ENCODE measurements around the gene MARK4.
A peak's percentile ranks its signal among the peaks of the same experiment; 100 is the strongest.
"Not testable (repeated sequence)": the region's sequence is repeated elsewhere in the genome, so short reads cannot be mapped to it uniquely, and the experiment has no call there.

Gene MARK4

GRCh38 chr19:45305007-45305406 is 53.9 kb downstream of the MARK4 start:
- Mint-ChIP-seq H3K4me1 (no peaks in the 10 kb centered on the region), H3K27ac (no peak overlapping the region), H3K9me3 (no peaks in the 10 kb centered on the region), H3K27me3 (no peaks in the 10 kb centered on the region), H3K36me3 (peaks cover 4% of the 10 kb centered on the region), H3K4me3 (no peak overlapping the region)

- H3K36me3 Mint-ChIP-seq, result peaks cover 3% of the 10 kb centered on the region
- H3K4me1 Mint-ChIP-seq, result no peaks in the 10 kb centered on the region
- H3K4me3 Mint-ChIP-seq, result no peak overlapping the region
- no peak overlapping the region for H3K27ac Mint-ChIP-seq
- no peaks in the 10 kb centered on the region for H3K27me3 Mint-ChIP-seq
- no peaks in the 10 kb centered on the region for H3K9me3 Mint-ChIP-seq
Measured at GRCh38 chr19:45305421-45305820, 54.4 kb downstream of the MARK4 start.

- H3K36me3 Mint-ChIP-seq, result peaks cover 3% of the 10 kb centered on the region
- H3K27me3 Mint-ChIP-seq, result no peaks in the 10 kb centered on the region
- no peak overlapping the region for H3K27ac Mint-ChIP-seq
- no peaks in the 10 kb centered on the region for H3K9me3 Mint-ChIP-seq
- no peaks in the 10 kb centered on the region for H3K4me1 Mint-ChIP-seq
- no peak overlapping the region for H3K4me3 Mint-ChIP-seq
Measured at GRCh38 chr19:45306040-45306439, 55.0 kb downstream of the MARK4 start.

- Mint-ChIP-seq H3K36me3 (peaks cover 3% of the 10 kb centered on the region), H3K27me3 (no peaks in the 10 kb centered on the region), H3K27ac (peak overlapping the region; percentile 35), H3K9me3 (no peaks in the 10 kb centered on the region), H3K4me1 (no peaks in the 10 kb centered on the region), H3K4me3 (no peak overlapping the region)
Measured at GRCh38 chr19:45306518-45307027, 55.5 kb downstream of the MARK4 start.

GRCh38 chr19:45307361-45307760 is 56.3 kb downstream of the MARK4 start:
- Mint-ChIP-seq H3K36me3 (no peaks in the 10 kb centered on the region), H3K4me1 (no peaks in the 10 kb centered on the region), H3K27ac (no peak overlapping the region), H3K4me3 (no peak overlapping the region), H3K27me3 (no peaks in the 10 kb centered on the region), H3K9me3 (no peaks in the 10 kb centered on the region)

- not testable (repeated sequence) for H3K4me3 Mint-ChIP-seq, H3K36me3 Mint-ChIP-seq, H3K9me3 Mint-ChIP-seq, H3K4me1 Mint-ChIP-seq, H3K27me3 Mint-ChIP-seq, H3K27ac Mint-ChIP-seq
Measured at GRCh38 chr19:45309322-45309721, 58.3 kb downstream of the MARK4 start.

GRCh38 chr19:45311621-45312020 is 60.5 kb downstream of the MARK4 start:
- Mint-ChIP-seq H3K27ac (no peak overlapping the region), H3K4me3 (no peak overlapping the region), H3K36me3 (no peaks in the 10 kb centered on the region), H3K27me3 (peaks cover 11% of the 10 kb centered on the region), H3K9me3 (no peaks in the 10 kb centered on the region), H3K4me1 (no peaks in the 10 kb centered on the region)

- H3K4me3 Mint-ChIP-seq, H3K9me3 Mint-ChIP-seq, H3K27ac Mint-ChIP-seq, H3K4me1 Mint-ChIP-seq, H3K36me3 Mint-ChIP-seq: not testable (repeated sequence)
- H3K27me3 Mint-ChIP-seq, result peaks cover 13% of the 10 kb centered on the region
Measured at GRCh38 chr19:45312285-45312684, 61.2 kb downstream of the MARK4 start.

- H3K27ac Mint-ChIP-seq, result no peak overlapping the region
- H3K9me3 Mint-ChIP-seq, result no peaks in the 10 kb centered on the region
- H3K27me3 Mint-ChIP-seq, result peaks cover 16% of the 10 kb centered on the region
- H3K4me1 Mint-ChIP-seq, result no peaks in the 10 kb centered on the region
- H3K4me3 Mint-ChIP-seq, result no peak overlapping the region
- H3K36me3 Mint-ChIP-seq, result no peaks in the 10 kb centered on the region
Measured at GRCh38 chr19:45314708-45315245, 63.7 kb downstream of the MARK4 start.

GRCh38 chr19:45315304-45315703 is 64.2 kb downstream of the MARK4 start:
- H3K9me3 Mint-ChIP-seq, result no peaks in the 10 kb centered on the region
- H3K27me3 Mint-ChIP-seq, result peaks cover 16% of the 10 kb centered on the region
- H3K36me3 Mint-ChIP-seq, result no peaks in the 10 kb centered on the region
- no peak overlapping the region for H3K27ac Mint-ChIP-seq
- H3K4me3 Mint-ChIP-seq, result no peak overlapping the region
- no peaks in the 10 kb centered on the region for H3K4me1 Mint-ChIP-seq

- Mint-ChIP-seq H3K27ac (no peak overlapping the region), H3K9me3 (no peaks in the 10 kb centered on the region), H3K4me1 (no peaks in the 10 kb centered on the region), H3K36me3 (no peaks in the 10 kb centered on the region), H3K4me3 (no peak overlapping the region), H3K27me3 (peaks cover 22% of the 10 kb centered on the region)
Measured at GRCh38 chr19:45320997-45321775, 70.1 kb downstream of the MARK4 start.

GRCh38 chr19:45321848-45322247 is 70.8 kb downstream of the MARK4 start:
- H3K36me3 Mint-ChIP-seq, result no peaks in the 10 kb centered on the region
- H3K4me1 Mint-ChIP-seq, result no peaks in the 10 kb centered on the region
- no peaks in the 10 kb centered on the region for H3K9me3 Mint-ChIP-seq
- H3K27me3 Mint-ChIP-seq, result peaks cover 22% of the 10 kb centered on the region
- H3K27ac Mint-ChIP-seq, result no peak overlapping the region
- no peak overlapping the region for H3K4me3 Mint-ChIP-seq

- Mint-ChIP-seq H3K4me3 (no peak overlapping the region), H3K27me3 (peaks cover 20% of the 10 kb centered on the region), H3K9me3 (no peaks in the 10 kb centered on the region), H3K4me1 (no peaks in the 10 kb centered on the region), H3K27ac (no peak overlapping the region), H3K36me3 (no peaks in the 10 kb centered on the region)
Measured at GRCh38 chr19:45322311-45322710, 71.2 kb downstream of the MARK4 start.

- no peaks in the 10 kb centered on the region for H3K9me3 Mint-ChIP-seq
- H3K4me3 Mint-ChIP-seq, result no peak within 1 kb of the TSS
- H3K4me1 Mint-ChIP-seq, result no peaks in the 10 kb centered on the region
- H3K27ac Mint-ChIP-seq, result no peak within 1 kb of the TSS
- no peaks in the 10 kb centered on the region for H3K36me3 Mint-ChIP-seq
- peaks cover 17% of the 10 kb centered on the region for H3K27me3 Mint-ChIP-seq
Measured at GRCh38 chr19:45322744-45323281, 71.7 kb downstream of the MARK4 start, which contains the start of gene CKM. Gene CKM, minus strand, starts transcription at chr19:45322875. Its CDS starts 3,162 bp downstream, at chr19:45319713.

GRCh38 chr19:45323671-45324081 is 72.6 kb downstream of the MARK4 start:
- Mint-ChIP-seq H3K4me3 (no peak overlapping the region), H3K36me3 (no peaks in the 10 kb centered on the region), H3K4me1 (no peaks in the 10 kb centered on the region), H3K9me3 (no peaks in the 10 kb centered on the region), H3K27ac (no peak overlapping the region), H3K27me3 (peaks cover 19% of the 10 kb centered on the region)

- no peak overlapping the region for H3K4me3 Mint-ChIP-seq
- peak overlapping the region; percentile 51 for H3K27ac Mint-ChIP-seq
- no peaks in the 10 kb centered on the region for H3K4me1 Mint-ChIP-seq
- no peaks in the 10 kb centered on the region for H3K36me3 Mint-ChIP-seq
- peaks cover 19% of the 10 kb centered on the region for H3K27me3 Mint-ChIP-seq
- H3K9me3 Mint-ChIP-seq, result no peaks in the 10 kb centered on the region
Measured at GRCh38 chr19:45324349-45324907, 73.4 kb downstream of the MARK4 start.
